NT2/D1 (cell line): Measurements from ENCODE around the gene YY1.
"Not testable (repeated sequence)": the region's sequence is repeated elsewhere in the genome, so short reads cannot be mapped to it uniquely, and the experiment has no call there.

Experiments used
- DNase-seq: peaks from one replicate; pipeline ENCODE4 v3.0.0-alpha.2; 2011; ENCODE audit warnings: low read depth, low spot score
- H3K27me3 ChIP-seq: 2 replicates; pipeline ENCODE4 v1.6.0; 2011; ENCODE audit warnings: mild to moderate bottlenecking; ENCODE audit not compliant: insufficient read length, insufficient read depth
- H3K36me3 ChIP-seq: 2 replicates; pipeline ENCODE4 v1.6.1; 2011; ENCODE audit warnings: mild to moderate bottlenecking, low read length, mixed read lengths; ENCODE audit not compliant: insufficient read depth, insufficient read length
- H3K4me1 ChIP-seq: 2 replicates; pipeline ENCODE4 v1.5.1; 2011; ENCODE audit not compliant: insufficient read depth, insufficient read length
- H3K4me3 ChIP-seq: 2 replicates; pipeline ENCODE4 v1.5.1; 2011; ENCODE audit warnings: low read depth; ENCODE audit not compliant: insufficient read length
- H3K9ac ChIP-seq: 2 replicates; pipeline ENCODE4 v1.6.0; 2011; ENCODE audit warnings: low read depth; ENCODE audit not compliant: insufficient read length
- H3K9me3 ChIP-seq: 2 replicates; pipeline ENCODE4 v1.5.1; 2011; ENCODE audit warnings: mild to moderate bottlenecking, low read length; ENCODE audit not compliant: insufficient read depth
- SUZ12 ChIP-seq: IDR thresholded peaks from 2 replicates; pipeline ENCODE4 v1.6.1; 2011; ENCODE audit not compliant: insufficient read length, insufficient read depth; ENCODE audit errors: extremely low read depth
- YY1 ChIP-seq: IDR thresholded peaks from 2 replicates; pipeline ENCODE4 v1.6.1; 2011; ENCODE audit not compliant: insufficient read length, insufficient read depth
- ZNF274 ChIP-seq: IDR thresholded peaks from 2 replicates; pipeline ENCODE4 v1.6.1; 2011; ENCODE audit warnings: mild to moderate bottlenecking, low read depth, low read length

Gene YY1

DNA sequence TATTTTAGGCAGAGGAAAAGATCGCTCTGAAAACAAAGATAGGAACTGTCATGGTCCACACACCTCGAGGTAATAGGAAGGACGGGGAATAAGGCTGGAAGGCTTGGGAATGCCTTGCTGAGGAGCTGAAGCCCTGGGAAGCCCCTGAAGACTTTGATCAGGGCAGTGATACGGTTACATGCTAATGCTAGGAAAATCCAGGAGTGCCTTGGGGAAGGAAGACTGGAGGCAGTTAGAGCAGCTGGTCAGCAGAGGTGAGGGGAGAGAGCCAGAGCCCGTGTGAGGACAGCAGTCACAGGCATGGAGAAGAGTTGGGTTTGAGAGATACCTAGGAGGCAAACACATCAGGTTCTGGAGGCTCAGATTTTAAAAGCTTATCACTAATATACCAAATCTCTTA lies 8.6 kb upstream of the YY1 start:
- no peak for DNase-seq
- H3K36me3 ChIP-seq, result peaks cover 38% of the 10 kb centered on the region
- no peak overlapping the region for H3K4me3 ChIP-seq
- TF ChIP-seq YY1, result no peak
- TF ChIP-seq SUZ12, result no peak
- TF ChIP-seq ZNF274, result no peak
- H3K9ac ChIP-seq, result no peak overlapping the region
- no peaks in the 10 kb centered on the region for H3K27me3 ChIP-seq
- H3K4me1 ChIP-seq, result peaks cover 4% of the 10 kb centered on the region
- no peaks in the 10 kb centered on the region for H3K9me3 ChIP-seq

GRCh38 chr14:100234511-100234910 lies 4.4 kb upstream of the YY1 start:
- Histone ChIP-seq H3K9me3 (no peaks in the 10 kb centered on the region), H3K4me3 (no peak overlapping the region), H3K36me3 (peaks cover 34% of the 10 kb centered on the region), H3K9ac (no peak overlapping the region), H3K27me3 (no peaks in the 10 kb centered on the region), H3K4me1 (peaks cover 4% of the 10 kb centered on the region)
- no peak for DNase-seq
- TF ChIP-seq YY1 (no peak), ZNF274 (no peak), SUZ12 (no peak)

DNA sequence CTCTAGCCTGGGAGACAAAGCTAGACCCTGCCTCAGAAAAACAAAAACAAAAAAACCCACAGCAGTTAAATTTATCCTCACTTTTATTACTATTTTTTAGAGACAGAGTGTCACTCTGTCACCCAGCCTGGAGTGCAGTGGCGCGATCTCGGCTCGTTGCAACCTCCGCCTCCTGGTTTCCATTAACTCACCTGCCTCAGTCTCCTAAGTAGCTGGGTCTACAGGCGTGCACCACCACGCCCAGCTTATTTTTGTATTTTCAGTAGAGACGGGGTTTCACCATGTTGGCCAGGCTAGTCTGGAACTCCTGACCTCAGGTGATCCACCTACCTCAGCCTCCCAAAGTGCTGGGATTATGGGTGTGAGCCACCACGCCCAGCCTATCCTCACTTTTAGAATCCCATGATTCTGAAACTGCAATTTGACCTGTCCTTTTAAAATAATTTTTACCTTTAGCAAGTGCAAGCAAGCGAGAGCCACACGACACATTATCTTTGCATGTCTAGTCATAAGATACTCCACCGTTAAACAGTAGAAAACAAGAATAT lies 2.6 kb upstream of the YY1 start:
- not testable (repeated sequence) for DNase-seq, H3K4me1 ChIP-seq, H3K9me3 ChIP-seq, H3K27me3 ChIP-seq
- H3K9ac ChIP-seq, result peak overlapping the region; percentile 94
- peaks cover 31% of the 10 kb centered on the region for H3K36me3 ChIP-seq
- H3K4me3 ChIP-seq, result peak overlapping the region; percentile 70

- DNase-seq, result no peak
- peaks cover 33% of the 10 kb centered on the region for H3K36me3 ChIP-seq
- TF ChIP-seq YY1 (no peak), SUZ12 (no peak), ZNF274 (no peak)
- H3K4me1 ChIP-seq, result peaks cover 4% of the 10 kb centered on the region
- peak overlapping the region; percentile 94 for H3K9ac ChIP-seq
- H3K27me3 ChIP-seq, result no peaks in the 10 kb centered on the region
- H3K9me3 ChIP-seq, result no peaks in the 10 kb centered on the region
- H3K4me3 ChIP-seq, result peak overlapping the region; percentile 70
Measured at GRCh38 chr14:100236881-100237280, 2.1 kb upstream of the YY1 start.

DNA sequence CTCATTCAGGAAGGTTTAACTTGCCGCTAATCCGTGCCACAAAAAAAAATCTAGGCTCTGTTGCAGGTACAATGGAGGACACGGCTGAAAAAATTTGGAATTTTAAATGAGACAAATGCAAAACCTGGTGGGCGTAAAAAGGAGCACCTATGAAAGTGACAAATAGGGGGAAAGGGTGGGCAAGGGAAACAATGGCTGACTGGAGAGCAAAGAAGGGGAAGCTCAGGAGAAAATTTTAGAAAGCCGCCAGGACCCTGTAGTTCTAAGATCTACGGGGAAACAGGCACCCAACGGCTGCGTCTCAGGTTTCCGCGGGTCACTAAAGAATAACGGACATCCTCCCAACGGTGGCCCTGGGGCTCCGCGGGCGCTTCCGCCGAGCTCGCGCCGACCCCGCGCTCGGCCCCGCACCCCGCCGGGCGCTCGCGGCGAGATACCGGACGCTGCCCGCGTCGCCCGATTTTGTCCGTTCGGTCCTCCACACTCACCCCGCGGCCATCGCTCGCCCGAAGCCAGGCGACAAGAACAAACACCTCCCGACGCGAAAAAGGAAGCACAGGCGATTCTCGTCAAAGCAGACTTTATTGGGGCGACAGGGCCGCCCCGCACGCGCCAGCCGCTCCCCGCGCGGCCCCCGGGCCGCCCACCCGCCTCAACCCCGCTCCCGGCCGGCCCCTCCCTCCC lies 1.1 kb upstream of the YY1 start:
- Histone ChIP-seq H3K27me3 (no peaks in the 10 kb centered on the region), H3K9me3 (no peaks in the 10 kb centered on the region), H3K36me3 (peaks cover 30% of the 10 kb centered on the region), H3K4me1 (peaks cover 4% of the 10 kb centered on the region), H3K4me3 (peak overlapping the region; percentile 70), H3K9ac (peak overlapping the region; percentile 94)
- no peak for DNase-seq
- TF ChIP-seq SUZ12, result no peak
- no peak for TF ChIP-seq ZNF274
- TF ChIP-seq YY1, result no peak

DNA sequence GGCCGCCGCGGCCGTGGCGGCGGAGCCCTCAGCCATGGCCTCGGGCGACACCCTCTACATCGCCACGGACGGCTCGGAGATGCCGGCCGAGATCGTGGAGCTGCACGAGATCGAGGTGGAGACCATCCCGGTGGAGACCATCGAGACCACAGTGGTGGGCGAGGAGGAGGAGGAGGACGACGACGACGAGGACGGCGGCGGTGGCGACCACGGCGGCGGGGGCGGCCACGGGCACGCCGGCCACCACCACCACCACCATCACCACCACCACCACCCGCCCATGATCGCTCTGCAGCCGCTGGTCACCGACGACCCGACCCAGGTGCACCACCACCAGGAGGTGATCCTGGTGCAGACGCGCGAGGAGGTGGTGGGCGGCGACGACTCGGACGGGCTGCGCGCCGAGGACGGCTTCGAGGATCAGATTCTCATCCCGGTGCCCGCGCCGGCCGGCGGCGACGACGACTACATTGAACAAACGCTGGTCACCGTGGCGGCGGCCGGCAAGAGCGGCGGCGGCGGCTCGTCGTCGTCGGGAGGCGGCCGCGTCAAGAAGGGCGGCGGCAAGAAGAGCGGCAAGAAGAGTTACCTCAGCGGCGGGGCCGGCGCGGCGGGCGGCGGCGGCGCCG lies 381 bp downstream of the YY1 start:
- no peaks in the 10 kb centered on the region for H3K27me3 ChIP-seq
- H3K4me3 ChIP-seq, result peak overlapping the region; percentile 97
- no peaks in the 10 kb centered on the region for H3K9me3 ChIP-seq
- DNase-seq, result no peak
- no peak for TF ChIP-seq SUZ12
- TF ChIP-seq YY1, result no peak
- no peak for TF ChIP-seq ZNF274
- peaks cover 31% of the 10 kb centered on the region for H3K36me3 ChIP-seq
- peak overlapping the region; percentile 97 for H3K9ac ChIP-seq
- no peaks in the 10 kb centered on the region for H3K4me1 ChIP-seq

DNA sequence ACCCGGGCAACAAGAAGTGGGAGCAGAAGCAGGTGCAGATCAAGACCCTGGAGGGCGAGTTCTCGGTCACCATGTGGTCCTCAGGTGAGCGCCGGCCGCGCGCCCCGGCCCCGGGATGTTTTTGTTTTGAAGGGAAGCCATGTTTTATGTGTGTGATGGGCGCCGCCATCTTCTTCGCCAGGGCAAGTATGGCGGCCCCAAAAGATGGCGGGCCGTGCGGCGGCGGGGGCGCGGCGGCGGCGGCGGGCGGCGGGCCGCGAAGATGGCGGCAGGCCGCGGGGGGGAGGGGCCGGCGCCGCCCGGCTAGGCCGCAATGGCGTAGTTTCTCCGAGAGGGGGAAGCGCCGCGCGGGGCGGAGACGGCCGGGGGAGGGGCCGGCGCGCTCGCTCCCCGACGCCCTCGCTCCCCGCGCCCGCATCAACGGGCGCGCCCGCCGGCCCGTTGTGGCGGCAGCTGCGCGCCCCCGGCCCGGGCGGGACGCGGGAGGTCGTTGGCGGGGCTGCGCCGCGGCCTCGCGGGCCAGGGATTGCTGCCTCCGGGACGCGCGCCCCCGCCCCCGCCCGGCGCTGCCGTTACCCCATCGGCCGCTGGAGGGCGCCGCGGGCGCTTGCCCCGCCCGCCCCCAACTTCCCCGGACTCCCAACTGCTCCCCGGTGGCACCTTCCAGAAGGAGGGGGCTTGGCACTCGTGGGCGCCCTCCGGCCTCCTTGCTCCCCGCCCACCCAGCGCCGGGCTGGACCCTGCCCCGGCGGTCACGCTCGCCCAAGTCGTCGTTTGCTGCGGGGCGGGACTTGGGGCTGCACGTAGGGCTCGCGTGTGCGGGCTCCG lies 1.1 kb downstream of the YY1 start:
- H3K4me1 ChIP-seq, result no peaks in the 10 kb centered on the region

More for the DNA sequence above, 1.1 kb downstream of the YY1 start:
- no peaks in the 10 kb centered on the region for H3K27me3 ChIP-seq
- peaks cover 24% of the 10 kb centered on the region for H3K36me3 ChIP-seq
- H3K4me3 ChIP-seq, result peak overlapping the region; percentile 97
- no peaks in the 10 kb centered on the region for H3K9me3 ChIP-seq
- peak overlapping the region; percentile 97 for H3K9ac ChIP-seq
- DNase-seq, result peak; percentile 36
- TF ChIP-seq SUZ12 (no peak), ZNF274 (no peak), YY1 (peak; percentile 88)
